Liver (tissue), 3 donors: ENCODE measurements around the gene SORBS2.

ENCODE experiments used
- FOXA2 ChIP-seq: IDR thresholded peaks from 2 replicates; pipeline ENCODE4 v1.6.1; 2016; ENCODE audit warnings: antibody characterized with exemption
- JUND ChIP-seq, 2 donors: IDR thresholded peaks; 2 replicates each; pipeline ENCODE4 v1.6.1; 2016; ENCODE audit warnings: antibody characterized with exemption in 2 of 2
- RAD21 ChIP-seq, 2 donors: IDR thresholded peaks; 2 replicates each; pipeline ENCODE4 v1.6.1; 2016; ENCODE audit warnings: antibody characterized with exemption in 2 of 2, mild to moderate bottlenecking in 2 of 2
- RXRA ChIP-seq, 2 donors: IDR thresholded peaks; 2 replicates each; pipeline ENCODE4 v1.6.1; 2017 to 2018; ENCODE audit warnings: antibody characterized with exemption in 2 of 2, mild to moderate bottlenecking in 1 of 2
- TAF1 ChIP-seq: conservative IDR thresholded peaks from 2 replicates; pipeline ENCODE4 v1.6.1; 2016; ENCODE audit warnings: antibody characterized with exemption, mild to moderate bottlenecking
- TF ChIP-seq, protein P1 (sequence below): fragments of 150-350 bp; IDR thresholded peaks from 2 replicates; pipeline ENCODE4 v1.5.1; 2017; ENCODE audit warnings: improper control_type of control experiment, low read depth, low read length; ENCODE audit not compliant: missing input control
- TF ChIP-seq, protein P2 (sequence below): IDR thresholded peaks from 2 replicates; pipeline ENCODE4 v1.6.1; 2016; ENCODE audit warnings: antibody characterized with exemption
- TF ChIP-seq, protein P3 (sequence below): IDR thresholded peaks from 2 replicates; pipeline ENCODE4 v1.6.1; 2016; ENCODE audit warnings: antibody characterized with exemption, mild to moderate bottlenecking
- TF ChIP-seq, protein P4 (sequence below): IDR thresholded peaks from 2 replicates; pipeline ENCODE4 v1.6.1; 2016; ENCODE audit warnings: antibody characterized with exemption
- donor health status: healthy.
- donor health status: healthy.

DNA sequence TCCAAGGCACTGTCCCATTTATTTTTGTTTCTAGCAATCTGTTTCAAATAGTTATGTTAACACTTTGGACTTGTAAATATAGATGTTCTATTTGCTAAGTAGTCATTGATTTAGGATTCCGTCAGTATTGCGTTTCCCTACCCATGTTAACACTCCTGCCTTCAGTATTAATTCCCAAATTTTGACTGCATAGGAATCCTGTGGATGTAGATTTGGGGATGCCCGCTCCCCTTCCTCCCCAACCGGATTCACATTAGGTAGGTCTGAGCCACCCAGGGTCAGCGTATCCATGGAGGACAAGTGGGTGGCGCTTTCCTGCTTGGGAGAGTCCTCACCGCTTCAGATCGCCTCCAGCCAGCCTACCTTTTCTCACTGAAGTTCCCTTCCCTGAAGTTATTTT, 1.1 kb upstream of the SORBS2 start:
- TF ChIP-seq, protein P1, sequence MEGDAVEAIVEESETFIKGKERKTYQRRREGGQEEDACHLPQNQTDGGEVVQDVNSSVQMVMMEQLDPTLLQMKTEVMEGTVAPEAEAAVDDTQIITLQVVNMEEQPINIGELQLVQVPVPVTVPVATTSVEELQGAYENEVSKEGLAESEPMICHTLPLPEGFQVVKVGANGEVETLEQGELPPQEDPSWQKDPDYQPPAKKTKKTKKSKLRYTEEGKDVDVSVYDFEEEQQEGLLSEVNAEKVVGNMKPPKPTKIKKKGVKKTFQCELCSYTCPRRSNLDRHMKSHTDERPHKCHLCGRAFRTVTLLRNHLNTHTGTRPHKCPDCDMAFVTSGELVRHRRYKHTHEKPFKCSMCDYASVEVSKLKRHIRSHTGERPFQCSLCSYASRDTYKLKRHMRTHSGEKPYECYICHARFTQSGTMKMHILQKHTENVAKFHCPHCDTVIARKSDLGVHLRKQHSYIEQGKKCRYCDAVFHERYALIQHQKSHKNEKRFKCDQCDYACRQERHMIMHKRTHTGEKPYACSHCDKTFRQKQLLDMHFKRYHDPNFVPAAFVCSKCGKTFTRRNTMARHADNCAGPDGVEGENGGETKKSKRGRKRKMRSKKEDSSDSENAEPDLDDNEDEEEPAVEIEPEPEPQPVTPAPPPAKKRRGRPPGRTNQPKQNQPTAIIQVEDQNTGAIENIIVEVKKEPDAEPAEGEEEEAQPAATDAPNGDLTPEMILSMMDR: no peak
- TF ChIP-seq, protein P2, sequence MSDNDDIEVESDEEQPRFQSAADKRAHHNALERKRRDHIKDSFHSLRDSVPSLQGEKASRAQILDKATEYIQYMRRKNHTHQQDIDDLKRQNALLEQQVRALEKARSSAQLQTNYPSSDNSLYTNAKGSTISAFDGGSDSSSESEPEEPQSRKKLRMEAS: peak; percentile 37
- TF ChIP-seq TAF1: peak; percentile 63
- TF ChIP-seq, protein P3, sequence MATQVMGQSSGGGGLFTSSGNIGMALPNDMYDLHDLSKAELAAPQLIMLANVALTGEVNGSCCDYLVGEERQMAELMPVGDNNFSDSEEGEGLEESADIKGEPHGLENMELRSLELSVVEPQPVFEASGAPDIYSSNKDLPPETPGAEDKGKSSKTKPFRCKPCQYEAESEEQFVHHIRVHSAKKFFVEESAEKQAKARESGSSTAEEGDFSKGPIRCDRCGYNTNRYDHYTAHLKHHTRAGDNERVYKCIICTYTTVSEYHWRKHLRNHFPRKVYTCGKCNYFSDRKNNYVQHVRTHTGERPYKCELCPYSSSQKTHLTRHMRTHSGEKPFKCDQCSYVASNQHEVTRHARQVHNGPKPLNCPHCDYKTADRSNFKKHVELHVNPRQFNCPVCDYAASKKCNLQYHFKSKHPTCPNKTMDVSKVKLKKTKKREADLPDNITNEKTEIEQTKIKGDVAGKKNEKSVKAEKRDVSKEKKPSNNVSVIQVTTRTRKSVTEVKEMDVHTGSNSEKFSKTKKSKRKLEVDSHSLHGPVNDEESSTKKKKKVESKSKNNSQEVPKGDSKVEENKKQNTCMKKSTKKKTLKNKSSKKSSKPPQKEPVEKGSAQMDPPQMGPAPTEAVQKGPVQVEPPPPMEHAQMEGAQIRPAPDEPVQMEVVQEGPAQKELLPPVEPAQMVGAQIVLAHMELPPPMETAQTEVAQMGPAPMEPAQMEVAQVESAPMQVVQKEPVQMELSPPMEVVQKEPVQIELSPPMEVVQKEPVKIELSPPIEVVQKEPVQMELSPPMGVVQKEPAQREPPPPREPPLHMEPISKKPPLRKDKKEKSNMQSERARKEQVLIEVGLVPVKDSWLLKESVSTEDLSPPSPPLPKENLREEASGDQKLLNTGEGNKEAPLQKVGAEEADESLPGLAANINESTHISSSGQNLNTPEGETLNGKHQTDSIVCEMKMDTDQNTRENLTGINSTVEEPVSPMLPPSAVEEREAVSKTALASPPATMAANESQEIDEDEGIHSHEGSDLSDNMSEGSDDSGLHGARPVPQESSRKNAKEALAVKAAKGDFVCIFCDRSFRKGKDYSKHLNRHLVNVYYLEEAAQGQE: peak; percentile 83
- TF ChIP-seq, protein P4, sequence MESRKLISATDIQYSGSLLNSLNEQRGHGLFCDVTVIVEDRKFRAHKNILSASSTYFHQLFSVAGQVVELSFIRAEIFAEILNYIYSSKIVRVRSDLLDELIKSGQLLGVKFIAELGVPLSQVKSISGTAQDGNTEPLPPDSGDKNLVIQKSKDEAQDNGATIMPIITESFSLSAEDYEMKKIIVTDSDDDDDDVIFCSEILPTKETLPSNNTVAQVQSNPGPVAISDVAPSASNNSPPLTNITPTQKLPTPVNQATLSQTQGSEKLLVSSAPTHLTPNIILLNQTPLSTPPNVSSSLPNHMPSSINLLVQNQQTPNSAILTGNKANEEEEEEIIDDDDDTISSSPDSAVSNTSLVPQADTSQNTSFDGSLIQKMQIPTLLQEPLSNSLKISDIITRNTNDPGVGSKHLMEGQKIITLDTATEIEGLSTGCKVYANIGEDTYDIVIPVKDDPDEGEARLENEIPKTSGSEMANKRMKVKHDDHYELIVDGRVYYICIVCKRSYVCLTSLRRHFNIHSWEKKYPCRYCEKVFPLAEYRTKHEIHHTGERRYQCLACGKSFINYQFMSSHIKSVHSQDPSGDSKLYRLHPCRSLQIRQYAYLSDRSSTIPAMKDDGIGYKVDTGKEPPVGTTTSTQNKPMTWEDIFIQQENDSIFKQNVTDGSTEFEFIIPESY: no peak
- TF ChIP-seq JUND (IDR thresholded peaks at IDR 0.05): peak; percentile 54 to 55
- peak; percentile 35 to 55 for TF ChIP-seq RAD21 (IDR thresholded peaks at IDR 0.05)
- peak; percentile 47 to 60 for TF ChIP-seq RXRA (IDR thresholded peaks at IDR 0.05)
- TF ChIP-seq FOXA2: peak; percentile 85
